Endothelial cell (in vitro differentiated cells): ENCODE data around the gene PTGER1. TPM values are rescaled to one million over a fixed set of nuclear protein-coding genes. Genes with fewer than 3 reads are reported as not detected.

Experiments used
- DNase-seq: peaks from one replicate; pipeline ENCODE4 v3.0.0; 2021; ENCODE audit warnings: low spot score
- H3K27ac Mint-ChIP-seq: one replicate; pipeline ENCODE4 v1.8.0; 2021; ENCODE audit warnings: mixed read lengths, inconsistent platforms; ENCODE audit not compliant: unreplicated experiment
- H3K27me3 Mint-ChIP-seq: one replicate; pipeline ENCODE4 v1.8.0; 2021; ENCODE audit warnings: mild to moderate bottlenecking, moderate library complexity, mixed read lengths, inconsistent platforms; ENCODE audit not compliant: unreplicated experiment
- H3K36me3 Mint-ChIP-seq: one replicate; pipeline ENCODE4 v1.8.0; 2021; ENCODE audit warnings: mild to moderate bottlenecking, low read depth, mixed read lengths, inconsistent platforms; ENCODE audit not compliant: unreplicated experiment
- H3K4me1 Mint-ChIP-seq: one replicate; pipeline ENCODE4 v1.8.0; 2021; ENCODE audit warnings: mild to moderate bottlenecking, mixed read lengths, inconsistent platforms; ENCODE audit not compliant: unreplicated experiment
- H3K4me3 Mint-ChIP-seq: one replicate; pipeline ENCODE4 v1.8.0; 2021; ENCODE audit warnings: mild to moderate bottlenecking, mixed read lengths, inconsistent platforms; ENCODE audit not compliant: unreplicated experiment
- H3K9me3 Mint-ChIP-seq: one replicate; pipeline ENCODE4 v1.8.0; 2021; ENCODE audit warnings: mixed read lengths, inconsistent platforms; ENCODE audit not compliant: unreplicated experiment
- CTCF ChIP-seq: fragments of 200-600 bp; sonication (generic); IDR thresholded peaks from one replicate; pipeline ENCODE4 v1.5.0; 2021; ENCODE audit warnings: antibody characterized with exemption; ENCODE audit not compliant: unreplicated experiment
- total RNA-seq: library from RNA; stranded (reverse); fragmentation: NEBNext Ultra II Directional; extraction: Animal tissue kit (Norgen Biotek cat#: 25700); gene quantifications from one replicate; pipeline ENCODE4 v1.2.1, GENCODE V29; 2021; ENCODE audit not compliant: unreplicated experiment

PTGER1 gene
- total RNA-seq, 1 donor from 2014 or later: 0.31 TPM

- no peak for DNase-seq
- H3K9me3 Mint-ChIP-seq: no peaks in the 10 kb centered on the region
- H3K36me3 Mint-ChIP-seq: peaks cover 28% of the 10 kb centered on the region
- no peak for TF ChIP-seq CTCF
- H3K4me3 Mint-ChIP-seq: peak overlapping the region; percentile 65
- no peak overlapping the region for H3K27ac Mint-ChIP-seq
- peaks cover 14% of the 10 kb centered on the region for H3K27me3 Mint-ChIP-seq
- peaks cover 21% of the 10 kb centered on the region for H3K4me1 Mint-ChIP-seq
Measured at GRCh38 chr19:14514215-14514863, 39.2 kb upstream of the PTGER1 start.

GRCh38 chr19:14512406-14512961 is 37.3 kb upstream of the PTGER1 start:
- no peak overlapping the region for H3K27ac Mint-ChIP-seq
- H3K4me1 Mint-ChIP-seq: peaks cover 20% of the 10 kb centered on the region
- DNase-seq: no peak
- TF ChIP-seq CTCF: no peak
- no peak overlapping the region for H3K4me3 Mint-ChIP-seq
- H3K36me3 Mint-ChIP-seq: peaks cover 28% of the 10 kb centered on the region
- H3K9me3 Mint-ChIP-seq: no peaks in the 10 kb centered on the region
- peaks cover 7% of the 10 kb centered on the region for H3K27me3 Mint-ChIP-seq

- Mint-ChIP-seq H3K27ac (no peak overlapping the region), H3K9me3 (no peaks in the 10 kb centered on the region), H3K36me3 (peaks cover 17% of the 10 kb centered on the region), H3K27me3 (no peaks in the 10 kb centered on the region), H3K4me3 (no peak overlapping the region), H3K4me1 (peaks cover 13% of the 10 kb centered on the region)
- DNase-seq: no peak
- no peak for TF ChIP-seq CTCF
Measured at GRCh38 chr19:14511229-14511593, 36.1 kb upstream of the PTGER1 start.

GRCh38 chr19:14510311-14511228 is 35.4 kb upstream of the PTGER1 start:
- peaks cover 11% of the 10 kb centered on the region for H3K36me3 Mint-ChIP-seq
- no peak for TF ChIP-seq CTCF
- peaks cover 7% of the 10 kb centered on the region for H3K4me1 Mint-ChIP-seq
- no peak overlapping the region for H3K27ac Mint-ChIP-seq
- no peak for DNase-seq
- H3K4me3 Mint-ChIP-seq: no peak overlapping the region
- H3K9me3 Mint-ChIP-seq: no peaks in the 10 kb centered on the region
- peaks cover 2% of the 10 kb centered on the region for H3K27me3 Mint-ChIP-seq
